ENCODE results near the gene GOSR2.

GRCh38 chr17:46951706-46952105 is 28.7 kb downstream of the GOSR2 start:
- TF ChIP-seq CTCF (conservative IDR thresholded peaks at IDR 0.05) (no peak), EZH2 (IDR thresholded peaks at IDR 0.05; ENCODE audit: low read depth) (no peak)
